ENCODE results near the gene PCDHB11.
A peak's percentile ranks its signal among the peaks of the same experiment; 100 is the strongest.

- no peak for TF ChIP-seq EZH2 (IDR thresholded peaks at IDR 0.05; ENCODE audit: low read depth, unreplicated experiment)
- TF ChIP-seq CTCF (conservative IDR thresholded peaks at IDR 0.05; ENCODE audit: low read depth in 2 of 2): peak; percentile 77 to 98
These were observed 26.8 kb upstream of the PCDHB11 start, which contains the start of gene PCDHB7 for GRCh38 chr5:141172381-141173204.
